Endothelial cell of umbilical vein (primary cell): ENCODE results near the gene MME. TPM values are rescaled to one million over a fixed set of nuclear protein-coding genes. Genes with fewer than 3 reads are reported as not detected.

Experiments
- BruUV-seq: library from RNA; stranded (reverse); fragments of 400-500 nt; replicated peaks from 2 replicates; lab custom pipeline; 2021; lab: Mats Ljungman, UMichigan
- CTCF ChIA-PET: fragments of 300-600, 350-600 bp; sonication (Branson Sonifier 250); formaldehyde crosslinking; loops from one replicate; lab custom pipeline; 2021; ENCODE audit warnings: antibody characterized with exemption, inconsistent platforms; lab: Charles Lee
- POLR2A ChIA-PET: fragments of 300-600, 350-600 bp; sonication (Branson Sonifier 250); formaldehyde crosslinking; loops from one replicate; lab custom pipeline; 2021; ENCODE audit warnings: antibody characterized with exemption, inconsistent platforms; lab: Charles Lee
- DNase-seq: peaks from one replicate; pipeline ENCODE4 v3.0.0-alpha.2; 2011; ENCODE audit warnings: low read depth, low spot score
- FAIRE-seq: peaks from 2 replicates; lab custom pipeline; 2011; peaks lifted over from hg19 to GRCh38; lab: Jason Lieb, UNC
- H2AFZ ChIP-seq: 2 replicates; pipeline ENCODE4 v1.6.0; 2012; ENCODE audit warnings: low read depth, low read length, control low read depth, inconsistent platforms
- H3K27ac ChIP-seq: 2 replicates; pipeline ENCODE4 v1.5.1; 2011; ENCODE audit warnings: low read depth, mild to moderate bottlenecking, control low read depth, low read length, moderate library complexity; ENCODE audit not compliant: insufficient read depth
- H3K27me3 ChIP-seq, 2 experiments: 2 replicates each; pipeline versions ENCODE4 v1.6.0 to v1.6.1; 2011; ENCODE audit warnings: low read length in 2 of 2, mixed read lengths in 1 of 2; ENCODE audit not compliant: control insufficient read depth in 2 of 2, insufficient read depth in 2 of 2
- H3K36me3 ChIP-seq, 2 experiments: 2 replicates in 1 of 2; 3 replicates in 1 of 2; pipeline ENCODE4 v1.5.1; 2011; ENCODE audit warnings: low read length in 2 of 2, mild to moderate bottlenecking in 1 of 2, moderate library complexity in 1 of 2; ENCODE audit not compliant: control insufficient read depth in 2 of 2, insufficient read depth in 2 of 2; ENCODE audit errors: extremely low read depth in 1 of 2
- H3K4me1 ChIP-seq: 3 replicates; pipeline ENCODE4 v1.5.1; 2011; ENCODE audit warnings: mild to moderate bottlenecking, low read length; ENCODE audit not compliant: control insufficient read depth, insufficient read depth; ENCODE audit errors: extremely low read depth
- H3K4me2 ChIP-seq: 2 replicates; pipeline ENCODE4 v1.6.1; 2011; ENCODE audit warnings: low read length, control low read depth, mixed read lengths; ENCODE audit not compliant: insufficient read depth
- H3K4me3 ChIP-seq, 3 experiments: fragments of 200-600 bp in 1 of 3; sonication (generic), shearing (Covaris generic) in 1 of 3; replicated peaks in 1 of 3; 2 replicates each; pipeline ENCODE4 v1.5.1; 2011 to 2016; ENCODE audit warnings: control low read depth in 3 of 3, low read length in 3 of 3, mild to moderate bottlenecking in 2 of 3, inconsistent platforms in 1 of 3, low read depth in 1 of 3, moderate library complexity in 1 of 3; ENCODE audit not compliant: insufficient read depth in 1 of 3
- H3K79me2 ChIP-seq: 2 replicates; pipeline ENCODE4 v1.6.0; 2012; ENCODE audit warnings: low read length, inconsistent platforms; ENCODE audit not compliant: control insufficient read depth, insufficient read depth
- H3K9ac ChIP-seq: replicated peaks from 2 replicates; pipeline ENCODE3; 2011; ENCODE audit warnings: low read length, control low read depth; ENCODE audit not compliant: insufficient read depth; ENCODE audit errors: extremely low read depth
- H3K9me1 ChIP-seq: replicated peaks from 3 replicates; pipeline ENCODE4 v1.6.0; 2011; ENCODE audit warnings: mild to moderate bottlenecking, low read length; ENCODE audit not compliant: control insufficient read depth, insufficient read depth; ENCODE audit errors: extremely low read depth
- H3K9me3 ChIP-seq: replicated peaks from 2 replicates; pipeline ENCODE4 v1.5.1; 2012; ENCODE audit warnings: low read length, inconsistent platforms; ENCODE audit not compliant: control insufficient read depth, insufficient read depth
- H4K20me1 ChIP-seq: replicated peaks from 2 replicates; pipeline ENCODE3; 2011; ENCODE audit warnings: mild to moderate bottlenecking, low read length; ENCODE audit not compliant: control insufficient read depth, insufficient read depth; ENCODE audit errors: extremely low read depth
- CTCF ChIP-seq, 2 donors: IDR thresholded peaks; 1 replicate in 1 of 2; 2 replicates in 1 of 2; pipeline ENCODE4 v1.5.1; 2011; ENCODE audit warnings: low read length in 2 of 2, mild to moderate bottlenecking in 2 of 2, moderate library complexity in 2 of 2, control low read depth in 1 of 2, inconsistent platforms in 1 of 2, low read depth in 1 of 2; ENCODE audit not compliant: insufficient read depth in 1 of 2; ENCODE audit errors: extremely low read depth in 1 of 2
- EZH2 ChIP-seq: IDR thresholded peaks from 2 replicates; pipeline ENCODE4 v1.6.1; 2012; ENCODE audit warnings: borderline replicate concordance, low read depth, mild to moderate bottlenecking, moderate library complexity, low read length, inconsistent platforms; ENCODE audit not compliant: severe bottlenecking
- FOS ChIP-seq: IDR thresholded peaks from 2 replicates; pipeline ENCODE4 v1.6.1; 2011; ENCODE audit warnings: mild to moderate bottlenecking, low read length, moderate library complexity, borderline replicate concordance; ENCODE audit not compliant: insufficient read depth
- GATA2 ChIP-seq: IDR thresholded peaks from 2 replicates; pipeline ENCODE4 v1.7.0; 2011; ENCODE audit warnings: low read depth, mild to moderate bottlenecking, moderate library complexity, mixed read lengths, low read length; ENCODE audit not compliant: insufficient read length, insufficient read depth
- JUN ChIP-seq: IDR thresholded peaks from 2 replicates; pipeline ENCODE4 v1.6.1; 2011; ENCODE audit warnings: borderline replicate concordance, low read depth; ENCODE audit not compliant: insufficient read length, insufficient read depth
- MAX ChIP-seq: IDR thresholded peaks from 2 replicates; pipeline ENCODE4 v1.6.1; 2011; ENCODE audit not compliant: insufficient read depth, insufficient read length
- MYC ChIP-seq: IDR thresholded peaks from one replicate; pipeline ENCODE4 v1.6.1; 2011; ENCODE audit warnings: mild to moderate bottlenecking, low read depth, low read length
- POLR2A ChIP-seq: IDR thresholded peaks from 2 replicates; pipeline ENCODE4 v1.6.1; 2012; ENCODE audit warnings: low read depth, mild to moderate bottlenecking, control low read depth, low read length
- POLR2AphosphoS5 ChIP-seq: IDR thresholded peaks from 2 replicates; pipeline ENCODE4 v1.6.1; 2012; ENCODE audit warnings: low read depth, mild to moderate bottlenecking, control low read depth, low read length, moderate library complexity; ENCODE audit not compliant: insufficient read depth
- dilution Hi-C: fragments of 300-500 bp; cut with MboI; formaldehyde crosslinking; loops from one replicate; pipeline ENCODE4 v1.15.0; 2019; ENCODE audit warnings: low sequenced_read_pairs; ENCODE audit not compliant: extremely low pct_ligation_motif_present
- intact Hi-C: fragments of 100-400 bp; cut with micrococcal nuclease; formaldehyde crosslinking; loops from one replicate; pipeline ENCODE4 v1.10.0; 2022
- polyA plus RNA-seq, 4 experiments: library from polyadenylated mRNA; depleted of rRNA in 3 of 4; stranded (reverse) in 3 of 4; unstranded in 1 of 4; fragments of >200 nt; gene quantifications; 2 replicates each; pipeline versions ENCODE4 v1.2.1 to v1.2.3, GENCODE V29; 2011 to 2012; ENCODE audit warnings: missing spikeins in 1 of 4
- total RNA-seq: library from RNA; stranded (reverse); gene quantifications from 2 replicates; pipeline ENCODE4 v1.2.3, GENCODE V29; 2021

The MME gene
- total and polyA plus RNA-seq, 2 donors (not counting 3 experiments of a cell fraction or from before 2014, with no cell fraction given) = 6.0 to 10.5 TPM

DNA sequence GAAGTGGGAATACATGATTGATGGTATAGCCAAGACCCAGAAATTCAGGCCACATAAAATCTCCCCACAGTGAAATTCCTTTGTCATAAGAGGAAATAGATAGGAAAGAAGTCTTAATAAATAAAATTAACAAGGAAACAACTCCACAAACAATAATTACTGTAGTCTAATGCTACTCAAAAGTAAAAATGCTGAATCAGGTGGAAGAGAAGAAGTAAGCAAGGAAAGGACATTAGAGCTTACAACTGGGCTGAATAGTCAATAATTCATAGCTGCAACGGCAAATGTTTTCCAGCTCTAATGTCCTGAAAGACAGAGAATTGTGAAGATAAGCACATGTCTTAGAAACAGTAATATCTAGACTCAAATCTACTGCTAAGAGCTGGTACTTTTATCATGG, 149.0 kb downstream of the MME start:
- no TSS peak for BruUV-seq

More for the DNA sequence above, 149.0 kb downstream of the MME start:
- POLR2A ChIA-PET = no interaction called here
- Histone ChIP-seq H3K79me2 (no peaks in the 10 kb centered on the region), H3K9me3 (no peaks in the 10 kb centered on the region), H3K36me3 (no peaks in the 10 kb centered on the region), H3K4me2 (no peak overlapping the region), H4K20me1 (no peaks in the 10 kb centered on the region), H3K27ac (no peak overlapping the region), H3K4me3 (no peak overlapping the region), H3K27me3 (no peaks in the 10 kb centered on the region), H3K9me1 (no peaks in the 10 kb centered on the region), H3K9ac (no peak overlapping the region), H3K4me1 (no peaks in the 10 kb centered on the region), H2AFZ (no peak overlapping the region)
- intact Hi-C loops (no loop called here), dilution Hi-C loops (no loop called here)
- FAIRE-seq = no peak
- CTCF ChIA-PET = interaction anchor here (0.9 to 1.1 kb wide), 2 partner anchors 273 to 325 kb away, joined by 3 read pairs; no protein-coding TSS in a partner anchor
- no peak for DNase-seq
- no peak for TF ChIP-seq JUN
- TF ChIP-seq MAX = no peak
- TF ChIP-seq GATA2 = no peak
- no peak for TF ChIP-seq POLR2AphosphoS5
- no peak for TF ChIP-seq EZH2
- TF ChIP-seq POLR2A = no peak
- no peak for TF ChIP-seq CTCF (IDR thresholded peaks at IDR 0.05; ENCODE audit: extremely low read depth in 1 of 2, insufficient read depth in 1 of 2, low read depth in 1 of 2, low read length in 2 of 2)
- TF ChIP-seq FOS = no peak
- no peak for TF ChIP-seq MYC
